SK-N-SH (cell line): ENCODE results near the gene TXLNA.

Experiments
- TF ChIP-seq, protein P1 (sequence below): fragments of 200-600 bp; sonication (generic); IDR thresholded peaks from 2 replicates; pipeline ENCODE4 v1.6.1; 2017; ENCODE audit warnings: antibody characterized with exemption, mild to moderate bottlenecking, moderate library complexity
- TF ChIP-seq, protein P2 (sequence below): IDR thresholded peaks from 2 replicates; pipeline ENCODE4 v1.4.0; 2012; ENCODE audit warnings: low read depth

DNA sequence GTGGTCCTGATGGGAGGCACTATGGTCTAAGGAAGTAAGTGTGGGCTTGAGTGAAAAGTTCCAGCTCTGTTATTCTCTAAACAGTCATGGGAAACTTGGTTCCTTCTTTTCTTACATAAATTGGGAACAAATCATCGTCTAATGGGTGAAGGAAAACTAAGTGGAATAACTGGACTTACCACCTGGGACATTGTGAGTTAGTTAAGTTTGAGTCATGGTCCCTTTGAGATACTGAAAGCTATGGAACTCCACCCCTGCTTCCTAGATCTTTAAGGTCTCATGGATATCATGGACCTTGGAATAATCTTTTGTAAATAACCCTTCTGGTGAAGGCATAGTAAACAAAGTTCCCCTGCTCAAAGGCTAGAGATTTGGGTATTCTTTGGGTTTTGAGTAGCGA, 16.1 kb upstream of the TXLNA start:
- TF ChIP-seq, protein P1, sequence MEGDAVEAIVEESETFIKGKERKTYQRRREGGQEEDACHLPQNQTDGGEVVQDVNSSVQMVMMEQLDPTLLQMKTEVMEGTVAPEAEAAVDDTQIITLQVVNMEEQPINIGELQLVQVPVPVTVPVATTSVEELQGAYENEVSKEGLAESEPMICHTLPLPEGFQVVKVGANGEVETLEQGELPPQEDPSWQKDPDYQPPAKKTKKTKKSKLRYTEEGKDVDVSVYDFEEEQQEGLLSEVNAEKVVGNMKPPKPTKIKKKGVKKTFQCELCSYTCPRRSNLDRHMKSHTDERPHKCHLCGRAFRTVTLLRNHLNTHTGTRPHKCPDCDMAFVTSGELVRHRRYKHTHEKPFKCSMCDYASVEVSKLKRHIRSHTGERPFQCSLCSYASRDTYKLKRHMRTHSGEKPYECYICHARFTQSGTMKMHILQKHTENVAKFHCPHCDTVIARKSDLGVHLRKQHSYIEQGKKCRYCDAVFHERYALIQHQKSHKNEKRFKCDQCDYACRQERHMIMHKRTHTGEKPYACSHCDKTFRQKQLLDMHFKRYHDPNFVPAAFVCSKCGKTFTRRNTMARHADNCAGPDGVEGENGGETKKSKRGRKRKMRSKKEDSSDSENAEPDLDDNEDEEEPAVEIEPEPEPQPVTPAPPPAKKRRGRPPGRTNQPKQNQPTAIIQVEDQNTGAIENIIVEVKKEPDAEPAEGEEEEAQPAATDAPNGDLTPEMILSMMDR, result no peak
- TF ChIP-seq, protein P2, sequence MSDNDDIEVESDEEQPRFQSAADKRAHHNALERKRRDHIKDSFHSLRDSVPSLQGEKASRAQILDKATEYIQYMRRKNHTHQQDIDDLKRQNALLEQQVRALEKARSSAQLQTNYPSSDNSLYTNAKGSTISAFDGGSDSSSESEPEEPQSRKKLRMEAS, result no peak
